K562 (cell line): ENCODE results near the gene NIPSNAP3A. TPM values are rescaled to one million over a fixed set of nuclear protein-coding genes. Genes with fewer than 3 reads are reported as not detected.

Experiments used
- ATAC-seq: fragments of 200-7000 bp; cut with Tn5 transposase; 3 replicates; pipeline ENCODE4 v1.9.1; 2020; ENCODE audit warnings: moderate library complexity
- BruUV-seq: library from RNA; stranded (reverse); fragments of 400-500 nt; replicated peaks from 2 replicates; lab custom pipeline; 2021; lab: Mats Ljungman, UMichigan
- CTCF ChIA-PET: fragments of 300-600 bp; formaldehyde crosslinking; extraction: SDS; loops from one replicate; lab custom pipeline; 2021; ENCODE audit warnings: low intra/inter-chr PET ratio; lab: Yijun Ruan, JAX
- POLR2A ChIA-PET: fragments of 300-600, 350-650 bp; sonication (Branson Sonifier 250); formaldehyde crosslinking; extraction: SDS; loops from one replicate; lab custom pipeline; 2021; ENCODE audit warnings: antibody characterized with exemption, inconsistent platforms; lab: Yijun Ruan, JAX
- DNase-seq, 4 experiments: peaks; one replicate each; pipeline versions ENCODE4 v3.0.0 to v3.0.0-alpha.2; 2011 to 2018; ENCODE audit warnings: low spot score in 3 of 4, mixed read lengths in 3 of 4; ENCODE audit errors: extremely low read depth in 1 of 4
- FAIRE-seq: peaks from 2 replicates; lab custom pipeline; 2011; peaks lifted over from hg19 to GRCh38; lab: Jason Lieb, UNC
- H2AFZ ChIP-seq: 2 replicates; pipeline ENCODE4 v1.6.0; 2011; ENCODE audit warnings: low read depth, low read length, control low read depth, inconsistent platforms
- H3K27ac ChIP-seq: fragments of 200-600 bp; 3 replicates; pipeline ENCODE4 v1.8.0; 2011; ENCODE audit warnings: low read depth, mild to moderate bottlenecking, control low read depth, inconsistent platforms, low read length, moderate library complexity, mixed read lengths; ENCODE audit errors: extremely low read depth
- H3K27me3 ChIP-seq, 2 experiments: fragments of 300-600 bp in 1 of 2; 2 replicates in 1 of 2; 3 replicates in 1 of 2; pipeline versions ENCODE4 v1.6.0 to v1.8.0; 2011; ENCODE audit warnings: inconsistent platforms in 2 of 2, low read length in 2 of 2, mild to moderate bottlenecking in 1 of 2, mixed read lengths in 1 of 2, moderate library complexity in 1 of 2; ENCODE audit not compliant: control insufficient read depth in 2 of 2, insufficient read depth in 2 of 2
- H3K36me3 ChIP-seq: fragments of 300-600 bp; 3 replicates; pipeline ENCODE4 v1.8.0; 2011; ENCODE audit warnings: mild to moderate bottlenecking, low read length, inconsistent platforms; ENCODE audit not compliant: control insufficient read depth, insufficient read depth
- H3K4me1 ChIP-seq, 2 experiments: fragments of 200-600 bp in 1 of 2; replicated peaks in 1 of 2; 2 replicates in 1 of 2; 3 replicates in 1 of 2; pipeline versions ENCODE4 v1.5.1 to v1.8.0; 2011; ENCODE audit warnings: inconsistent platforms in 2 of 2, low read length in 2 of 2, mild to moderate bottlenecking in 1 of 2, mixed read lengths in 1 of 2, moderate library complexity in 1 of 2; ENCODE audit not compliant: control insufficient read depth in 2 of 2, insufficient read depth in 2 of 2
- H3K4me2 ChIP-seq: 2 replicates; pipeline ENCODE4 v1.6.1; 2011; ENCODE audit warnings: low read length, control low read depth, inconsistent platforms, mixed read lengths; ENCODE audit not compliant: insufficient read depth
- H3K4me3 ChIP-seq: fragments of 200-600 bp; sonication (generic), shearing (Covaris generic); 2 replicates; pipeline ENCODE4 v1.5.1; 2016; ENCODE audit warnings: control low read depth, inconsistent platforms
- H3K79me2 ChIP-seq: fragments of 200-600 bp; 3 replicates; pipeline ENCODE4 v1.8.0; 2011; ENCODE audit warnings: low read length, inconsistent platforms; ENCODE audit not compliant: control insufficient read depth, insufficient read depth
- H3K9ac ChIP-seq, 2 experiments: 2 replicates each; pipeline versions ENCODE4 v1.6.0 to v1.6.1; 2011; ENCODE audit warnings: low read depth in 2 of 2, low read length in 2 of 2, control low read depth in 1 of 2, inconsistent platforms in 1 of 2, mild to moderate bottlenecking in 1 of 2, mixed read lengths in 1 of 2; ENCODE audit not compliant: insufficient read depth in 1 of 2
- H3K9me1 ChIP-seq: one replicate; pipeline ENCODE4 v1.6.0; 2011; ENCODE audit warnings: inconsistent platforms, mild to moderate bottlenecking, low read length, moderate library complexity; ENCODE audit not compliant: control insufficient read depth, insufficient read depth
- H3K9me3 ChIP-seq: replicated peaks from 2 replicates; pipeline ENCODE4 v1.5.1; 2011; ENCODE audit warnings: low read depth, low read length, inconsistent platforms; ENCODE audit not compliant: control insufficient read depth, insufficient read depth
- H4K20me1 ChIP-seq: replicated peaks from 2 replicates; pipeline ENCODE4 v1.6.1; 2011; ENCODE audit warnings: low read length, inconsistent platforms, mixed read lengths; ENCODE audit not compliant: control insufficient read depth, insufficient read depth
- ATF3 ChIP-seq, 2 experiments: fragments of 450-650 bp in 1 of 2; sonication (generic) in 1 of 2; formaldehyde crosslinking in 1 of 2; IDR thresholded peaks in 1 of 2; conservative IDR thresholded peaks in 1 of 2; 2 replicates each; pipeline versions ENCODE4 v1.6.1 to v1.8.1; 2016 to 2023; ENCODE audit warnings: mild to moderate bottlenecking in 2 of 2, moderate library complexity in 2 of 2, inconsistent platforms in 1 of 2, missing genetic modification reagents in 1 of 2
- CBFA2T2 ChIP-seq: fragments of 450-650 bp; conservative IDR thresholded peaks from 2 replicates; pipeline ENCODE4 v1.6.1; 2017; ENCODE audit warnings: mild to moderate bottlenecking
- CBX2 ChIP-seq: fragments of 200-600 bp; sonication (generic); IDR thresholded peaks from one replicate; pipeline ENCODE4 v1.6.1; 2012; ENCODE audit warnings: mild to moderate bottlenecking, low read length, inconsistent platforms; ENCODE audit not compliant: insufficient read depth, poor library complexity, severe bottlenecking
- CEBPB ChIP-seq: fragments of 450-650 bp; IDR thresholded peaks from 2 replicates; pipeline ENCODE4 v1.6.1; 2016; ENCODE audit warnings: missing genetic modification characterization, missing compliant biosample characterization
- CREBBP ChIP-seq: IDR thresholded peaks from one replicate; pipeline ENCODE4 v1.6.1; 2012; ENCODE audit warnings: low read depth, mild to moderate bottlenecking, control low read depth, inconsistent platforms, low read length
- HNRNPL ChIP-seq: fragments of 200-400 bp; formaldehyde crosslinking; IDR thresholded peaks from 2 replicates; pipeline ENCODE4 v1.6.1; 2017; ENCODE audit warnings: low read depth, mild to moderate bottlenecking, low read length
- NELFE ChIP-seq: IDR thresholded peaks from 2 replicates; pipeline ENCODE4 v1.6.1; 2011; ENCODE audit warnings: mild to moderate bottlenecking; ENCODE audit not compliant: insufficient read depth, insufficient read length
- NFE2 ChIP-seq: IDR thresholded peaks from 2 replicates; pipeline ENCODE4 v1.6.1; 2014; ENCODE audit warnings: antibody characterized with exemption, low read depth
- RBM25 ChIP-seq: fragments of 200-400 bp; formaldehyde crosslinking; IDR thresholded peaks from 2 replicates; pipeline ENCODE4 v1.6.1; 2018; ENCODE audit warnings: low read length, low read depth, moderate library complexity; ENCODE audit not compliant: severe bottlenecking
- RFX5 ChIP-seq: IDR thresholded peaks from 2 replicates; pipeline ENCODE4 v1.6.1; 2011; ENCODE audit warnings: low read depth, mild to moderate bottlenecking, improper control_type of control experiment, low read length
- SMAD1 ChIP-seq: fragments of 150-350 bp; IDR thresholded peaks from 2 replicates; pipeline ENCODE4 v1.6.1; 2014; ENCODE audit warnings: low read length, low read depth; ENCODE audit not compliant: partially characterized antibody
- TCF3 ChIP-seq: sonication (generic); formaldehyde crosslinking; IDR thresholded peaks from 2 replicates; pipeline ENCODE4 v1.4.0; 2020; ENCODE audit warnings: mild to moderate bottlenecking, missing genetic modification reagents
- ZKSCAN1 ChIP-seq: fragments of 150-350 bp; IDR thresholded peaks from 2 replicates; pipeline ENCODE4 v1.6.1; 2016; ENCODE audit warnings: low read depth, low read length
- ZKSCAN8 ChIP-seq: fragments of 200-800 bp; sonication (Bioruptor generic); IDR thresholded peaks from 2 replicates; pipeline ENCODE4 v1.6.1; 2016; ENCODE audit warnings: missing genetic modification characterization, missing compliant biosample characterization
- ZNF121 ChIP-seq: sonication (generic); formaldehyde crosslinking; conservative IDR thresholded peaks from 2 replicates; pipeline ENCODE4 v1.8.0; 2022; ENCODE audit warnings: missing genetic modification reagents
- ZNF212 ChIP-seq: fragments of 450-650 bp; formaldehyde crosslinking; IDR thresholded peaks from 2 replicates; pipeline ENCODE4 v1.4.0; 2020; ENCODE audit warnings: mild to moderate bottlenecking
- WGBS: fragments of 100-300 bp; shearing (Covaris generic); methylation state at CpG from one replicate; pipeline ENCODE4 v1.1.6; 2016; ENCODE audit warnings: low coverage, mixed read lengths; ENCODE audit not compliant: insufficient coverage; ENCODE audit errors: missing lambda C conversion rate; 5-methylcytosine and 5-hydroxymethylcytosine counted together
- in situ Hi-C: fragments of 300-500 bp; cut with MboI; formaldehyde crosslinking; loops from 4 replicates; pipeline ENCODE4 v1.15.0; 2018; ENCODE audit warnings: inconsistent platforms, mixed read lengths
- intact Hi-C: fragments of 100-400 bp; cut with micrococcal nuclease; formaldehyde crosslinking; loops from 2 replicates; pipeline ENCODE4 v1.14.2; 2022
- polyA plus RNA-seq, 8 experiments: library from polyadenylated mRNA; depleted of rRNA in 4 of 8; stranded (reverse) in 5 of 8; unstranded in 3 of 8; fragments of >200 nt; fragmentation: Nextera tagmentation in 2 of 8; fragmentation: Illumina TruSeq in 1 of 8; extraction: Ambion mirVana in 2 of 8; extraction: Trizol in 1 of 8; gene quantifications; 2 replicates each; pipeline versions ENCODE4 v1.2.1 to v1.2.3, GENCODE V29; 2011 to 2014; ENCODE audit warnings: inconsistent platforms in 1 of 8, missing spikeins in 1 of 8
- total RNA-seq, 7 experiments: library from RNA; depleted of rRNA in 6 of 7; stranded (reverse); fragments of >200 nt in 6 of 7; fragmentation: Illumina TruSeq in 2 of 7; extraction: Trizol in 2 of 7; gene quantifications; 2 replicates each; pipeline versions ENCODE4 v1.2.1 to v1.2.3, GENCODE V29; 2011 to 2021; ENCODE audit warnings: low replicate concordance in 1 of 7
- TF ChIP-seq, protein P1 (sequence below): fragments of 450-650 bp; IDR thresholded peaks from 2 replicates; pipeline ENCODE4 v1.6.1; 2016; ENCODE audit warnings: mild to moderate bottlenecking
- TF ChIP-seq, protein P2 (sequence below): fragments of 450-650 bp; IDR thresholded peaks from 2 replicates; pipeline ENCODE4 v1.6.1; 2014; ENCODE audit warnings: low read depth, mild to moderate bottlenecking, moderate library complexity, borderline replicate concordance

The NIPSNAP3A gene
- total and polyA plus RNA-seq, 9 of the 15 experiments (the other 6 are each of a cell fraction or from before 2014, with no cell fraction given) = 25.3 to 132 (median 40.5) TPM

- H3K36me3 ChIP-seq = no peaks in the 10 kb centered on the region
- no peaks in the 10 kb centered on the region for H3K9me1 ChIP-seq
- no peak for DNase-seq
- H3K9ac ChIP-seq = no peak overlapping the region
- H2AFZ ChIP-seq = no peak overlapping the region
- H3K79me2 ChIP-seq = no peaks in the 10 kb centered on the region
- H4K20me1 ChIP-seq = no peaks in the 10 kb centered on the region
- peaks cover 0 to 5% of the 10 kb centered on the region in 2 experiments; a peak in 2 of 5 replicates for H3K4me1 ChIP-seq
- no peaks in the 10 kb centered on the region for H3K9me3 ChIP-seq
- no peak overlapping the region for H3K27ac ChIP-seq
- H3K4me3 ChIP-seq = no peak overlapping the region
- BruUV-seq = no TSS peak
- in situ Hi-C loops (no loop called here), intact Hi-C loops (no loop called here)
- peaks cover 18 to 36% of the 10 kb centered on the region in 2 experiments; a peak in 4 of 5 replicates for H3K27me3 ChIP-seq
- no peak overlapping the region for H3K4me2 ChIP-seq
- no peak for FAIRE-seq
- under 1% methylated on average over 7 of the region's 7 CpGs for WGBS
- POLR2A ChIA-PET = interaction anchor here (0.7 kb wide), 1 partner anchor 76 kb away, joined by 3 read pairs; no protein-coding TSS in a partner anchor
- no peak for ATAC-seq
- CTCF ChIA-PET = no interaction called here
- TF ChIP-seq, protein P1, sequence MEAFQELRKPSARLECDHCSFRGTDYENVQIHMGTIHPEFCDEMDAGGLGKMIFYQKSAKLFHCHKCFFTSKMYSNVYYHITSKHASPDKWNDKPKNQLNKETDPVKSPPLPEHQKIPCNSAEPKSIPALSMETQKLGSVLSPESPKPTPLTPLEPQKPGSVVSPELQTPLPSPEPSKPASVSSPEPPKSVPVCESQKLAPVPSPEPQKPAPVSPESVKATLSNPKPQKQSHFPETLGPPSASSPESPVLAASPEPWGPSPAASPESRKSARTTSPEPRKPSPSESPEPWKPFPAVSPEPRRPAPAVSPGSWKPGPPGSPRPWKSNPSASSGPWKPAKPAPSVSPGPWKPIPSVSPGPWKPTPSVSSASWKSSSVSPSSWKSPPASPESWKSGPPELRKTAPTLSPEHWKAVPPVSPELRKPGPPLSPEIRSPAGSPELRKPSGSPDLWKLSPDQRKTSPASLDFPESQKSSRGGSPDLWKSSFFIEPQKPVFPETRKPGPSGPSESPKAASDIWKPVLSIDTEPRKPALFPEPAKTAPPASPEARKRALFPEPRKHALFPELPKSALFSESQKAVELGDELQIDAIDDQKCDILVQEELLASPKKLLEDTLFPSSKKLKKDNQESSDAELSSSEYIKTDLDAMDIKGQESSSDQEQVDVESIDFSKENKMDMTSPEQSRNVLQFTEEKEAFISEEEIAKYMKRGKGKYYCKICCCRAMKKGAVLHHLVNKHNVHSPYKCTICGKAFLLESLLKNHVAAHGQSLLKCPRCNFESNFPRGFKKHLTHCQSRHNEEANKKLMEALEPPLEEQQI = no peak
- TF ChIP-seq HNRNPL (no peak), TCF3 (CRISPR knock-in tag) (peak; percentile 56), ZKSCAN1 (no peak), RBM25 (peak; percentile 75), CEBPB (tag) (no peak), CBFA2T2 (peak; percentile 26; the same call in 1 of the 2 replicates), ZKSCAN8 (CRISPR knock-in tag) (no peak), ZNF121 (CRISPR knock-in tag) (no peak), ZNF212 (no peak), RFX5 (no peak), CBX2 (no peak), CREBBP (no peak), SMAD1 (no peak), ATF3 (IDR thresholded peaks at IDR 0.05) (no peak), ATF3 (CRISPR knock-in tag; conservative IDR thresholded peaks at IDR 0.05) (no peak), NFE2 (no peak), NELFE (no peak)
- TF ChIP-seq, protein P2, sequence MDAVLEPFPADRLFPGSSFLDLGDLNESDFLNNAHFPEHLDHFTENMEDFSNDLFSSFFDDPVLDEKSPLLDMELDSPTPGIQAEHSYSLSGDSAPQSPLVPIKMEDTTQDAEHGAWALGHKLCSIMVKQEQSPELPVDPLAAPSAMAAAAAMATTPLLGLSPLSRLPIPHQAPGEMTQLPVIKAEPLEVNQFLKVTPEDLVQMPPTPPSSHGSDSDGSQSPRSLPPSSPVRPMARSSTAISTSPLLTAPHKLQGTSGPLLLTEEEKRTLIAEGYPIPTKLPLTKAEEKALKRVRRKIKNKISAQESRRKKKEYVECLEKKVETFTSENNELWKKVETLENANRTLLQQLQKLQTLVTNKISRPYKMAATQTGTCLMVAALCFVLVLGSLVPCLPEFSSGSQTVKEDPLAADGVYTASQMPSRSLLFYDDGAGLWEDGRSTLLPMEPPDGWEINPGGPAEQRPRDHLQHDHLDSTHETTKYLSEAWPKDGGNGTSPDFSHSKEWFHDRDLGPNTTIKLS = no peak
Measured at GRCh38 chr9:104800068-104800785, 52.7 kb downstream of the NIPSNAP3A start.
